HepG2 (cell line): ENCODE data around the gene PRDX6. TPM values are rescaled to one million over a fixed set of nuclear protein-coding genes. Genes with fewer than 3 reads are reported as not detected.

ENCODE experiments used
- ATF1 ChIP-seq: IDR thresholded peaks from 2 replicates; pipeline ENCODE4 v1.6.1; 2016; ENCODE audit warnings: mild to moderate bottlenecking, control low read depth
- CREM ChIP-seq, 2 experiments: sonication (generic) in 1 of 2; formaldehyde crosslinking in 1 of 2; IDR thresholded peaks; 2 replicates each; pipeline versions ENCODE4 v1.4.0 to v1.6.1; 2016 to 2020; ENCODE audit warnings: antibody characterized with exemption in 1 of 2, mild to moderate bottlenecking in 1 of 2, missing genetic modification reagents in 1 of 2
- ISX ChIP-seq: sonication (generic); formaldehyde crosslinking; conservative IDR thresholded peaks from 2 replicates; pipeline ENCODE4 v1.5.0; 2020; ENCODE audit warnings: missing genetic modification reagents
- MED8 ChIP-seq: sonication (generic); formaldehyde crosslinking; IDR thresholded peaks from 2 replicates; pipeline ENCODE4 v1.8.1; 2023; ENCODE audit warnings: mild to moderate bottlenecking, missing genetic modification reagents; ENCODE audit not compliant: insufficient replicate concordance
- NBN ChIP-seq: fragments of 450-650 bp; conservative IDR thresholded peaks from 2 replicates; pipeline ENCODE4 v1.6.1; 2017
- NFE2 ChIP-seq: sonication (generic); formaldehyde crosslinking; IDR thresholded peaks from 2 replicates; pipeline ENCODE4 v1.4.0; 2020; ENCODE audit warnings: missing genetic modification reagents
- NR2F1 ChIP-seq, 2 experiments: fragments of 450-650 bp in 1 of 2; formaldehyde crosslinking in 1 of 2; IDR thresholded peaks; 2 replicates each; pipeline versions ENCODE4 v1.5.0 to v1.6.1; 2016 to 2020; ENCODE audit warnings: mild to moderate bottlenecking in 1 of 2, missing compliant biosample characterization in 1 of 2, missing genetic modification reagents in 1 of 2, moderate library complexity in 1 of 2
- NRL ChIP-seq: sonication (generic); formaldehyde crosslinking; IDR thresholded peaks from 2 replicates; pipeline ENCODE4 v1.5.0; 2020; ENCODE audit warnings: missing genetic modification reagents, mild to moderate bottlenecking, moderate library complexity, borderline replicate concordance
- PHF21A ChIP-seq: sonication (generic); formaldehyde crosslinking; IDR thresholded peaks from 2 replicates; pipeline ENCODE4 v1.5.0; 2020; ENCODE audit warnings: mild to moderate bottlenecking, missing genetic modification reagents
- POLR2AphosphoS2 ChIP-seq: IDR thresholded peaks from 2 replicates; pipeline ENCODE4 v1.6.1; 2011; ENCODE audit warnings: low read depth, low read length, improper control_type of control experiment
- PRDM4 ChIP-seq: sonication (generic); formaldehyde crosslinking; IDR thresholded peaks from 2 replicates; pipeline ENCODE4 v1.9.0; 2021; ENCODE audit warnings: missing genetic modification reagents, borderline replicate concordance
- SAFB2 ChIP-seq: sonication (generic); formaldehyde crosslinking; IDR thresholded peaks from 2 replicates; pipeline ENCODE4 v1.5.1; 2020; ENCODE audit warnings: missing genetic modification reagents, low read depth, mild to moderate bottlenecking, borderline replicate concordance
- SKIL ChIP-seq: sonication (generic); formaldehyde crosslinking; IDR thresholded peaks from 2 replicates; pipeline ENCODE4 v1.8.0; 2022; ENCODE audit warnings: missing genetic modification reagents, mild to moderate bottlenecking, moderate library complexity, borderline replicate concordance
- SRSF1 ChIP-seq: fragments of 200-400 bp; formaldehyde crosslinking; optimal IDR thresholded peaks from 2 replicates; pipeline ENCODE3; 2017; ENCODE audit warnings: mild to moderate bottlenecking, low read depth, low read length, moderate library complexity
- SRSF4 ChIP-seq: fragments of 200-400 bp; formaldehyde crosslinking; IDR thresholded peaks from one replicate; pipeline ENCODE4 v1.6.1; 2018; ENCODE audit warnings: mild to moderate bottlenecking, low read depth, low read length, moderate library complexity; ENCODE audit not compliant: poor library complexity, severe bottlenecking
- ZBTB3 ChIP-seq: sonication (generic); formaldehyde crosslinking; IDR thresholded peaks from 2 replicates; pipeline ENCODE4 v1.4.0; 2020; ENCODE audit warnings: low read depth, mild to moderate bottlenecking, moderate library complexity, missing genetic modification reagents, borderline replicate concordance
- ZFP36 ChIP-seq: fragments of 150-350 bp; IDR thresholded peaks from 2 replicates; pipeline ENCODE4 v1.6.1; 2018; ENCODE audit warnings: borderline replicate concordance, low read length, low read depth; ENCODE audit not compliant: partially characterized antibody
- ZFY ChIP-seq: sonication (generic); formaldehyde crosslinking; IDR thresholded peaks from 2 replicates; pipeline ENCODE4 v1.4.0; 2020; ENCODE audit warnings: missing genetic modification reagents
- ZNF343 ChIP-seq: sonication (generic); formaldehyde crosslinking; IDR thresholded peaks from 2 replicates; pipeline ENCODE4 v1.4.0; 2020; ENCODE audit warnings: mild to moderate bottlenecking, missing genetic modification reagents
- ZNF740 ChIP-seq: sonication (generic); formaldehyde crosslinking; IDR thresholded peaks from 2 replicates; pipeline ENCODE4 v1.4.0; 2020; ENCODE audit warnings: missing genetic modification reagents
- polyA plus RNA-seq, 8 experiments: library from polyadenylated mRNA; depleted of rRNA in 3 of 8; stranded (reverse) in 7 of 8; unstranded in 1 of 8; fragments of >200 nt; fragmentation: Illumina TruSeq in 4 of 8; extraction: Trizol in 4 of 8; gene quantifications; 2 replicates each; pipeline versions ENCODE4 v1.2.1 to v1.2.3, GENCODE V29; 2011 to 2016; ENCODE audit warnings: low read depth in 4 of 8, missing spikeins in 1 of 8, mixed read lengths in 1 of 8; ENCODE audit not compliant: insufficient read depth in 1 of 8
- total RNA-seq, 5 experiments: library from RNA; depleted of rRNA; stranded (reverse); fragments of >200 nt; fragmentation: Illumina TruSeq; extraction: Trizol; gene quantifications; 2 replicates each; pipeline ENCODE4 v1.2.3, GENCODE V29; 2016; ENCODE audit warnings: low read depth in 1 of 5
- TF ChIP-seq, protein P1 (sequence below): sonication (generic); formaldehyde crosslinking; conservative IDR thresholded peaks from 2 replicates; pipeline ENCODE4 v1.4.0; 2020; ENCODE audit warnings: missing genetic modification reagents

The PRDX6 gene
- total and polyA plus RNA-seq, 2 of the 13 experiments (the other 11 are each of a cell fraction or from before 2014, with no cell fraction given), result 224 to 309 TPM

DNA sequence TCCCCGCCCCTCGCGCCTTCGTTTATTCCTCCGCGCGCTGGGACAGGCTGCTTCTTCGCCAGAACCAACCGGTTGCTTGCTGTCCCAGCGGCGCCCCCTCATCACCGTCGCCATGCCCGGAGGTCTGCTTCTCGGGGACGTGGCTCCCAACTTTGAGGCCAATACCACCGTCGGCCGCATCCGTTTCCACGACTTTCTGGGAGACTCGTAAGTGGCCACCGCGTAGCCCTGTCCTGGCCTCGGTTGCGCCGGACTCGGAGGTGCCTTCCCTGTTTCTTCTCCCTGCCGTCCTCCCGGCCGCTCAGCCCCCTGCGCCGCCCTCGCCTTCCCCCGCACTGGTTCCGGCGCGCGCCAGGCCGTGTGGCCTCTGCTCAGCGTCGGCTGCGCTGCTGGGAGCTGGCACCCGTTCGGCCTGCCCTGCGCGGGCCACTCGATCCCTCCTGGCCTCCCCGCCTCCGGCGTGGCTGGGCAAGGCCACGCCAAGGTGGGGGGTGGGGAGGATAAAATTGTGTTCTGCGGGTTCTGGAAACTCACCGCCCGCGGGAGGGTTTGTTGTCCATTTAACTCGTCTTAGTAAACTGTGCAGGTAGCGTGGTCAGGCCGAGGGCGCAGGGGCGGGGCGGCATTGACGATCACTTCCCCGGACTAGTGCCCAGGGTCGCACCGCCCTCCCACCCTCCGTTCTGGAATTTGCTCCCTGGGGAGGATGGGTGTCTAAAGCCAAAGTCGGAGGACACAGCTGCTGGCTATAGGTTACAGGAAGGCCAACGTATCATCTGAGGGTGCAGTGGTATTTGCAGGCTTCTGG, at the start of gene PRDX6 (continued):
- TF ChIP-seq SKIL, result no peak
- TF ChIP-seq NRL (CRISPR knock-in tag), result no peak
- TF ChIP-seq NFE2 (CRISPR knock-in tag), result no peak
- TF ChIP-seq ZNF343 (CRISPR knock-in tag), result no peak
- no peak for TF ChIP-seq POLR2AphosphoS2
- TF ChIP-seq ATF1, result no peak
- TF ChIP-seq ISX (CRISPR knock-in tag), result no peak
- TF ChIP-seq NBN, result no peak
- 0 out of 2 replicates have a peak, but pooled peaks have one; percentile 19 for TF ChIP-seq PHF21A (CRISPR knock-in tag)
- no peak for TF ChIP-seq SRSF1
- TF ChIP-seq, protein P1, sequence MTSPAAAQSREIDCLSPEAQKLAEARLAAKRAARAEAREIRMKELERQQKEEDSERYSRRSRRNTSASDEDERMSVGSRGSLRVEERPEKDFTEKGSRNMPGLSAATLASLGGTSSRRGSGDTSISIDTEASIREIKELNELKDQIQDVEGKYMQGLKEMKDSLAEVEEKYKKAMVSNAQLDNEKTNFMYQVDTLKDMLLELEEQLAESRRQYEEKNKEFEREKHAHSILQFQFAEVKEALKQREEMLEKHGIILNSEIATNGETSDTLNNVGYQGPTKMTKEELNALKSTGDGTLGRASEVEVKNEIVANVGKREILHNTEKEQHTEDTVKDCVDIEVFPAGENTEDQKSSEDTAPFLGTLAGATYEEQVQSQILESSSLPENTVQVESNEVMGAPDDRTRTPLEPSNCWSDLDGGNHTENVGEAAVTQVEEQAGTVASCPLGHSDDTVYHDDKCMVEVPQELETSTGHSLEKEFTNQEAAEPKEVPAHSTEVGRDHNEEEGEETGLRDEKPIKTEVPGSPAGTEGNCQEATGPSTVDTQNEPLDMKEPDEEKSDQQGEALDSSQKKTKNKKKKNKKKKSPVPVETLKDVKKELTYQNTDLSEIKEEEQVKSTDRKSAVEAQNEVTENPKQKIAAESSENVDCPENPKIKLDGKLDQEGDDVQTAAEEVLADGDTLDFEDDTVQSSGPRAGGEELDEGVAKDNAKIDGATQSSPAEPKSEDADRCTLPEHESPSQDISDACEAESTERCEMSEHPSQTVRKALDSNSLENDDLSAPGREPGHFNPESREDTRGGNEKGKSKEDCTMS (CRISPR knock-in tag), result no peak
- 0 out of 2 replicates have a peak, but pooled peaks have one; percentile 81 for TF ChIP-seq ZBTB3 (CRISPR knock-in tag)
- TF ChIP-seq ZFP36, result no peak
- peak; percentile 63; the same call in 1 of the 2 replicates for TF ChIP-seq ZNF740
- TF ChIP-seq NR2F1 (CRISPR knock-in tag; IDR thresholded peaks at IDR 0.05), result no peak
- TF ChIP-seq SAFB2 (CRISPR knock-in tag), result no peak
- peak; percentile 36 for TF ChIP-seq MED8 (CRISPR knock-in tag)
- TF ChIP-seq ZFY (CRISPR knock-in tag), result peak; percentile 85
- TF ChIP-seq SRSF4, result no peak
- TF ChIP-seq CREM (IDR thresholded peaks at IDR 0.05), result 0 out of 2 replicates have a peak, but pooled peaks have one; percentile 14
- TF ChIP-seq CREM (CRISPR knock-in tag; IDR thresholded peaks at IDR 0.05), result no peak
- TF ChIP-seq PRDM4 (CRISPR knock-in tag), result no peak
